GM04504 (cell line): Measurements from ENCODE around the gene RSL1D1.
"Not testable (repeated sequence)": the region's sequence is repeated elsewhere in the genome, so short reads cannot be mapped to it uniquely, and the experiment has no call there.

Experiments used
- DNase-seq: peaks from one replicate; pipeline ENCODE4 v3.0.0-alpha.2; 2012; ENCODE audit warnings: low read depth

The RSL1D1 gene

DNA sequence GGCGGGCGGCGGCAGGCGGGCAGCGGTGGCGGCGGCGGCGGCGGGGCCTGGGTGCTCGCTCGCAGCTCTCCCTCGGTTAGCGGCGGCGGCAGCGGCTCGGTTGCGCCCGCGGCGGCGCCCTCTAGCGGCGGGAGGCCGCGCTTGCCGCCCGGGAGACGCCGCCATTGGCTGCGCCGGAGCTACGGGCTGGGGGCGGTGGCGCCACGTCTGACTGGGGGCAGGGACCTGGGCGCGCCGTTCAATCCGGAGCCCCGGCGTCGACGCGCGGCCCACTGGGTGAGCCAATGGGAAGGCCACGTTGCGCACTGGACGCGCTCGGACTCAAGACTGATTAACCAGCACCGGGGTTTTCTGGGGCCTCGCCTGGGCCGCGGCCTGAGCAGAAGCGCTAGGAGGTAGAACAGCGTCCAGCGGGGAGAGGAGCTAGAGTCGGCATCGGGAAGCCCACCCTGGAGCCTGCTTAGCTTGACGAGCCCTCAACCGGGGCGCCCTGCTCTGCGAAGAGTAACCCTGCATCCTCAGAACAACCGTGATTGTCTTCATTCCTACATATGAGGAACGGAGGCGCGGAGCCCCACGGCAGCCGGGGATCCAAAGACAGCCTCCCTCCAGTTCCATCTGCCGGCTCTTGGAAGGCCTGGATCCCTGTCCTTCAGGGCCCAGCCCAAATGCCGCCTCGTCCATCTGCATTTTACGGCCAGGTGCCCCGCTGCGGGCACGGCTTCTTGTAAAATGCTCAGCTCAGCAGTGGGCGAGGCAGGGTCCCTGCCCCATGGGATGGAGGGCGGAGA is 54.0 kb downstream of the RSL1D1 start, which contains the start of gene ZC3H7A:
Gene ZC3H7A, minus strand, starts transcription at position 93 of the 791 bp plus-strand sequence. CDS start 14,904 bp downstream, outside the sequence.
- peak; percentile 93 for DNase-seq

DNA sequence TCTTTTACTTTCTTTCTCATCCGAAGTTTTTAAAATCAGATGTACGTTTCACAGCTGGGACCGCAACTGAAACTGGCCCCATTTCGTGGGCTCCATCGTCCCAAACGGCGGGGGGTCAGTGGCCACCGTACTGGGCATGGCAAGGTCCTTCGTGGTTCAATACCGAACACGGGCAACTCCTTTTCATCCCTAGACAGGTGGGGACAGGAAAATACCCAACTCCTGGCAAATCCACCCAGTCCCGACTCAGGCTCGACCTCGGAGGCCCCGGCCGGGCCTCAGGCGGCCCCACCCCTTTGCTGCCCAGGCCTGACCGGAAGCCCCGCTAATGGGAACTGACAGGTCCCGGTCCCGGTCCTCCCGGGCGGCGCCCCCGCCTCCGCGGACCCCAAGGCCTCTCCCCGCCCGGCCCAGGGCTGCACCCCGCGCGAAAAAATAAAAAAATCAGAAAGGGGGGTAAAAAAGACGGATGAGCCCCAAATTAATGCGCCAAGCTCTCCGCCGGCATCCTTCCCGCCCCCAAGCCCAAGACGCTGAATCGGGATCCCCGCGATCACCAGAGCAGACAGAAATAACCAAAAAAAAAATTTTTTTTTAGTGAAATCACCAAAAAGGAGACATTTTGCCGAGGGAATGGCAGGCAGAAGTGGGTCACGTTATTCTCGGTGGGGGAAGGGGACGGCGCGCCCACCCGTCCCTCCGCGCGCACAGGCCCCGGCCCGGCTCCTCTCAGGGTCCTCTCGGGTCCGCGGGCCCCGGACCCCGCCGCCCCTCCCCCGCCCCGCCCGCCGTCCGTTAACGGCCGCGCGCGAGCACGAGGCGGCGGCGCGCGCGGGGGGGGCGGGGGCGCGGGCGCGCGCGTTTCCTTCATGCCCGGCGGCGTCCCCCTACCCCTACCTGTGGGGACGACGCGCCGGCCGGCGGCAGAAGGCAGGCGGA is 54.8 kb downstream of the RSL1D1 start:
- no peak for DNase-seq

- DNase-seq, result no peak
Measured at GRCh38 chr16:11795887-11796226, 55.5 kb downstream of the RSL1D1 start.

DNA sequence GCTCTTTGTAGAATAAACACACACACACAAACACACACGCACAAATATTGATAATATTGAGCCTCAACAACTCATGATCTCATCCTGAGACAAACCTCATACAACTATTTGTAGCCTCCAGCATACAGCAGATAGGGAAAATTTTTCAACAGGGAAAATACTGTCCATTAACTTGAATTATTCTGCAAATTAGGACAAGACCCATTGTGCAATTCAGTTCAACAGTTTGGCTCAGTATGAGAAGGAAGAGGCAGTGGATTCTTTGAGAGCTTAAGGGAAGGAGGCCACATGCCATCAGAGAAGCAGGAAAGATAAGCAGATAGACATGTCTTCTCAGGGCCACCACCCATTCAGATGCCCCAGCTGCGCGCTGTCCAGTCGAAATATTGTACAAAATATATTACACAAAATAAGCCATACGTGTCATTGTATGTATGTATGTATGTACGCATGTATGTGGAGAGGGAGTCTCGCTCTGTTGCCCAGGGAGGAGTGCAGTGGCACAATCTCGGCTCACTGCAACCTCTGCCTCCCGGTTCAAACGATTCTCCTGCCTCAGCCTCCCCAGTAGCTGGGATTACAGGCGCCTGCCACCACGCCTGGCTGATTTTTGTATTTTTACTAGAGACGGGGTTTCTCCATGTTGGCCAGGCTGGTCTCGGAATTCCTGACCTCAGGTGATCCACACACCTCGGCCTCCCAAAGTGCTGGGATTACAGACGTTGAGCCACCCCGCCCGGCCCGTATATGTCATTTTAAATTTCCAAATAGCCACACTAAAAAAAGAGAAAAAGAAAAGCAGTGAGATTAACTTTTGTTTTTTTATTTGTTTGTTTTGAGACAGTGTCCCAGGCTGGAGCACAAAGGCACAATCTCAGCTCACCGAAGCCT is 56.1 kb downstream of the RSL1D1 start:
- no peak for DNase-seq

DNA sequence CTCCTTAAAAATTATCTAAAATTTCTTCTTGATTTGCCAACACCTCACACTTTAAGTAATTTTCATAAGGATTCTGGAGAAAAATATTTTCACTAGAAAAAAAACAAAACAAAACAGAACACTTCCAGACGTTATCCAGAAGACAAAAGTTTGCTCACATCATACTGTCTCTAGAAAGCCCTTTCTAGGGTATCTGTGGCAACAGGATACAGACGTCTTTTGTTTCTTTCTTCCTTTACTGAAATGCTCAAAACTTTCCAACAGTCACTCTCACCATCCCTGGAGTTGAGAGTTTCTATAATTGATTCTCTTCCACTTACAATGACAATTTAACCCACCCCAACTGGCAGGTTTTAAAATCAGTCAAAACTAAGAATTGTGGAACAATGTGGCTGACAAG is 56.9 kb downstream of the RSL1D1 start:
- no peak for DNase-seq

- no peak for DNase-seq
Measured at GRCh38 chr16:11793840-11794239, 57.5 kb downstream of the RSL1D1 start.

DNA sequence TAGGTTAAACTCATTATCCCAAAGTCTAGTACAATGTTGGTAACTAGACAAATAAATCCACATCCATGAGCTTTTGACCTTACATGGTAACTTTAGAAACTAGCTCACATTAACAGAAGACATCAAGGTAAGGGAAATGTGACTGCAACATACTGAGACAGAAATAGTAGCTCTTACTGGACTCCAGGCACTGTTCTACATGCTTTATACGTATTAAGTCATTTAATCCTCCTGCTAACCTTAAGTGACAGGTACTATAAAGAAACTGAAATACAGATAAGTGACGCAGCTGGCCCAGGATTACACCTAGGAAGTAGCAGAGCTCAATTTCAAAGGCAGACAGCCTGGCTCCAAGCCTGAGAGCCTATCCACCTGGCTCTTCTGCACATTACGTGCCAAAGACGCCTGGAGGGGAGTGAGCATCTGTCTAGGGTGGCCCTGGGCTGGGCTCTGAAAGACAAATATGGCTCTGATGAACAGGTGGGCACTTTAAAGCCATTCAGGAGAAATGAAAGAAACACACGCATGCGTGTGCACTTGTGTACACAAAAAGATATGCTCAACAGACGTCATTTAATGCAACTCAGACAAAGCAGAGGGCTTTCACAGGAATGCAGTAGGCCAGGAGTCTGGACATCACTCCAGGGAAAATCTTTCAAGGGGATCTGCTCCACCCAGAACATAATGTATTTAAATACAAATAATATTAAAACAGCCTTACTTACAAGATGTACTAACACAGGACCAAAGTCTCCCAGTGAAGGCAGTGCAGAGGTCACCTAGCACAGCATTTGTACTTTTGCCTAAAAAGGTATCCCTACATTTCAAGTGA is 58.7 kb downstream of the RSL1D1 start:
- no peak for DNase-seq

DNA sequence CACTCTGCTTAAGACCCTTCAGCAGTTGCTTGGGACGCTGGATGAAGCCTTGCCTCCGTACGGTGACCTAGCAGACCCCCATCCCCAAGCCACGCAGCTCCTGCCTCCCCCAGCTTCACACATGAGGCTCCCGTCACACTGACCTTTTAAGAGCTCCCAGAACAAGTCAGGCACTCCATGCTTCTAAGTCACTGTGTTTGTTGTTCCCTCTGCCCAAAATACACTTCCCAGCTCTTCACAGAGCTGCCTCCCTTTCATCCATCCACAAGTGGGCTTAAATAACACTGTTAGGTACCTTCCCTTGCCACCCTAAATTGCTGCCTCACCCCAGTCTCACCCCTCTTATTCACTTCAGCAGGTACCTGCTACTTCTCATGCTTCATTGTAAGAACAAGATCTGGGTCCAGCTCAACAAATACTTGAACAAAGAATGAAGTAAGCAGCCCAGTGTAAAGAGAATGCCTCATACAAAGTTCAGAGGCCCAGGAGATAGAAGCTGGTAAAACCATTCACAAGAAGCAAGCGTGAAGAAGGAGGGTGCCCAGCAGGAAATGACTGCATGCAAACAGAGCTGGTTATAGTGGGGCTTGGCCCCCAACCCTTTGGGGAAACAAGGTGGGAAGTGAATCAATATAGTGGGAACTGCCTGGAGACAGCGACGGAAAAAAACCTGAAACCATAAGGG is 60.1 kb downstream of the RSL1D1 start:
- no peak for DNase-seq

DNA sequence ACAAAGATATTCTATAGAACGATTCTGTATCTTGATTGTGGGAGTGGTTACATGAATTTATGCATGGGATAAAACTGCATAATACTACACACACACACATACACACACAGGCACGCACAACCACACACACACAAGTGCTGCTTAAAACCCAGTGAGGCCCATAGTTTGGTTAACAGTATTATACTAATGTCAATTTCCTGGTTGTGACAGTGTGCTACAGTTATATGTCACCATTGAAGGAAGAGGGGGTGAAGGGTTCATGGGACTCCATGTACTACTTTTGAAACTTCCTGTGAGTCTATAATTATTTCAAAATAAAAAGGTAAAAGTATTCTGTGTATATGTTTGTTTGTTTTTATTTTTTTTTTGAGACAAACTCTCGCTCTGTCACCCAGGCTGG is 62.4 kb downstream of the RSL1D1 start:
- no peak for DNase-seq

DNA sequence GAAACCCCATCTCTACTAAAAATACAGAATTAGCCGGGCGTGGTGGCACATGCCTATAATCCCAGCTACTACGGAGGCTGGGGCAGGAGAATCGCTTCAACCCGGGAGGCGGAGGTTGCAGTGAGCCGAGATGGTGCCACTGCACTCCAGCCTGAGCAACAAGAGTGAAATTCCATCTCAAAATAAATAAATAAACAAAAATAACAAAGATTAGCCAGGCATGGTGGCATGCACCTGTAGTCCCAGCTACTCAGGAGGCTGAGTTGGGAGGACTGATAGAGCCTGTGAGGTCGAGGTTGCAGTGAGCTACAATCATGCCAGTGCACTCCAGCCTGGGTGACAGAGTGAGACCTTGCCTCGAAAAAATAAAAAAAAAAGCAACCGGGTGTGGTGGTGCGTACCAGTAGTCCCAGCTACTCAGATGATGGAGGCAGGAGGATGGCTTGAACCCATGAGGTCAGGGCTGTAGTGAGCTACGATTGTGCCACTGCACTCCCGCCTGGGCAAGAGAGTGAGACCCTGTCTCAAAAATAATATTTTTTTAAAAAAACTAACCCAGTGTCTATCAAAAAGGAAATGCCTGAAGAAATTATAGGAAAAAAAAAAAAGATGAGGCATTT is 66.3 kb downstream of the RSL1D1 start:
- DNase-seq, result not testable (repeated sequence)

- not testable (repeated sequence) for DNase-seq
Measured at GRCh38 chr16:11784381-11784780, 67.0 kb downstream of the RSL1D1 start.

DNA sequence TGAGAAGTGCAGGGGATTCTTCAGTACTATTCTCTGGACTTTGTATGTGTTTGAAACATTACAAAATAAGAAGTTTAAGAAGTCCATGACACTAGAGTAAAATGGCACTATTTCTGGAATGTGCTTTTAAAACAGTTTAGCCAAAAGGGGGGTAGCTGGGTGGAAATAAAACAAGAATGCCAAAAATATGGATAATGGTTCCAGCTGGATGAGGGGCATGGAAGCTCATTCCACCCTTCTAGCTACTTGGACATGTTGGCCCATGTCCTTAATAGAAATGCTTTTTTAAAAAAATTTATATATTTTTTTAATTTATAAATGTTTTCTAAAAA is 67.3 kb downstream of the RSL1D1 start:
- DNase-seq, result no peak
